ENCODE data around the gene KIAA1217.

DNA sequence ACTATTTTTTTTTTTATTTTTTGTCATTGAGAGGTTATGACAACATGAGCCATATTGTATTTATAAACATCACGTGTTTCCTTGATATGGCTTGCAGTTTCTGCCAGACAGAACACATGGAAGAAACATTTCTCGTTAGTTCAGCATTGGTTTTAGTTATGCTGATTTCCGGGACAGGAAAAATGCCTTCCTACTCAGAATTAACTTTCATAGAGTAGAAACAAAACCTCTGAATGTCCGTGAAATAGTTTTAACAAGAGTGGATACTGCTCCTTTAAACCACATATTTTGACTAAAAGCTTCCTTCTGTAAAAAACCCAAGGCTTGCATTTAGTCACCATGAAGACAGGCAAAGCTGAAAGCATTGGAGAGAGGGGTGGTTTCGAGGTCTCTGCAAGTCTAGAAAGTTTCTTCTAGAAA is 240.4 kb downstream of the KIAA1217 start:
- TF ChIP-seq POLR2A (IDR thresholded peaks at IDR 0.05; ENCODE audit: low read length) = no peak
- no peak for TF ChIP-seq GATA1 (IDR thresholded peaks at IDR 0.05; ENCODE audit: low read depth, low read length)
